Measurements from ENCODE around the gene INKA2.

The INKA2 gene

DNA sequence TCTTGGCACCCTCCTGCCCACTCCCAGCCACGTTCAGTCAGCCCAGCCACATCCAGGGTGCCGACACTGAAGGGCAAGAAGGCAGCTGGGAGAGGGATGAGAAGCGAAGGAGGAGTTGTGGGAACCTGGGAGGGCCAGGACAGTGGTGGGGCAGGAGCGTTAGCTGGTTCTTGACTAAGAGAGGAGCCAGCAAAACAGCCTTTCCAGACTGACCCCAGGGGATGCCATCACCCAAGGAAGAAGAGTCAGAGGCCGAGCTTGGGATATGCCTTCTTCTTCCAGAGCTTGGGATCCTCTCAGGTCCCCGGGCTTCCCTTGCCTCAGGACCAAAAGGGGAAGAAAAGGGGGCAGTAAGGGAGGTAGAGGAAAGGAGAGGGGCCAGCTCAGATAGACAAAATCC is 7.2 kb downstream of the INKA2 start:
- DNase-seq = no peak

DNA sequence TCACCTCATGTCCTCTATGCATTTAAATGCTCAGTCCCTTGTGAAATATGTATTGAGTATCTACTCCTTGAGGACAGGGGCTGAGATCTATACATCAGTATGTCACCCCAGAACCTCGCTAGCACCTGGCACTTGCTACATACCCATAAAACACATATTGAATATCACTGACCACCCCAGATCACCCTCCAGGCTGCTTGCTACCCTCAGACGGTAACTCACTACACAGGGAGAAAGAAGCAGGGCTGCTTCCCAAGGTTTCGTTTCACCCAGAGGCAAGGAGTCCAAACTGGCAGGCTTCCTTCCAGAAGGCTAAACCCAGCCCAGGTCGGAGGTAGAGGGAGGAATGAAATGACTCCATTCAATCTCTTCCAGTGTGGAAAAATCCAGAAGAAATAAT is 8.5 kb downstream of the INKA2 start:
- no peak for DNase-seq

DNA sequence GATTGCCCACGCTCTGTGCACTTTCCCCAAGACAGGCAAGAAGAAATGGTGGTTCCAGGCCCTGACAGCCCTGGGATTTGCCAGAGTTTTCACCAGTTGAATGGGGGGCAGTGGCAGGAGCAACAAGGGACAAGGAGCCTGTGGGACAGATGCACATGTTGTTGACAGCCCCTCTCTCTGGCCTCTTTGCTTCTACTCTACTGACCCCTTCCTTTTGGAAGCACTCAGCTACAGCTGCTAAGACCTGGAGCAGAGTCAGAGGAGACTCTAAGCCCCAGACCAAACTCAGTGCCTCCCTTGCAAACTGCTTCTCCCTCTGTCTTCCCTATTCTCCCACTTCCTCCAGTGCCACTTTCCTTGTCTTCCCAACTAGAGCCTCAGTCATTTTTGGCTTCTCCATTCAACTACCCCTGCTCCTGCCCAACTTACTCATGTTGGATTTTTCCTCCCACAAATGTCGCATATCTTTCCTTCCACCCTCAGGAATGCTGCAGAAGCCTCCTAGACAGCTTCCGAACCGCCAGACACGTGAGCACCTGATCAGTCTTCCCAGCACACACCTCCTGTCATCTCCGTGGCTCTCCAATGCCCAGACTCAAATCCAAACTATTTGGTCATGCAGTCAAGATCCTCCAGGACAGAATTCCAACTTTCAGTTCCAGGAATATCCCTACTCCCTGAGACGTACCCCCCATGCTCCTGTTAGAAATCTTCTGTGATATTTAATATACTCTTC is 9.1 kb downstream of the INKA2 start:
- no peak for DNase-seq

DNA sequence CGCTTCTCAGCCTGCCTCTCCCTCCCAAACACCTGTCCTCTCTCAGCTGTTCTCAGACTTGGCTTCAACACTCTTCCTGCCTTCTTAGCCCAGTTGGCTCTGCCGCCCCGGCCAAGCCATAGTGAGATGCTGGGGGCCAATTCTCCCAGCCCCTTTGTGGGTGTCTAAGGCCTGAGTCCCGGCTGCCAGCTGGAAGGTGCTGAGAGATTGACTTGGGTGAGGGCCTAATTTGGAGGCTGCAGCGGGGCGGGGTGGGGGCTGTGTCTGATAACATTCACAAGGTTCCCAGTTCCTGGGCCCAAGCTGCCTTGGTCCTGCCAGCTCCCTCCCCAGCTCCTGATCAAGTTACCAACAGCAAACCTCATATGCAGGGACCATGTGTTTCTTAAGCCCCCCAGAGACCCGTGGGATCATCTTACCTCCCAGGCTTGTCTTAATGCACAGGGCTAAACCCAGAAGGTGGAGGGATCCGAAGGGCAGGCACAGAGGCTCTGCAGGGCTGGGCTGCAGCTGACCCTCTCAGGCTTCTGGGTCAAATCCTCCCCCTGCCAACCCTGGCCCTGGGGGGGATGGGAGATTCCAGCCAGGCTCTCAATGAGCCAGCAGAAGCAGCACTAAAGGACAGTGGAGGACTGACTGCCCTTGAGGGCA is 9.8 kb downstream of the INKA2 start:
- DNase-seq = no peak

DNA sequence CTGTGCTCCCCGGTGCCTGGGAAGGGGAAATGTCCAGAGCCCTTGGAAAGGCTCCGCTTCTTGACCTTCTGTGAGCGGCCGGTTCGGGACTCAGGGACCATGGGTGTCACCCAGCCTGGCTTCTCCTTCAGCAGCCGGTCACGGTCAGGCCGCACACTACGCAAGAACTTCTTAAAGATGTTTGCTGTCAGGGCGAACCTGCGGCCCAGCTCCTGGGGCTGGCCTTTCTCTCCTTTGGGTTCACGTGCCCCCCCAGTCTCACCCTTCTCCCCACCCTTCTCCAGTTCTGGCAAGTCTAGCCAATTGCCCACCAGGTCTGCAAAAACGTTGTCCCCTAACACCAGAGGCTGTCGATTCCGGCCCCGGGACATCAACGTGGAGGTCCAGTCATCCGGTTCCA is 12.1 kb downstream of the INKA2 start:
- no peak for DNase-seq

DNA sequence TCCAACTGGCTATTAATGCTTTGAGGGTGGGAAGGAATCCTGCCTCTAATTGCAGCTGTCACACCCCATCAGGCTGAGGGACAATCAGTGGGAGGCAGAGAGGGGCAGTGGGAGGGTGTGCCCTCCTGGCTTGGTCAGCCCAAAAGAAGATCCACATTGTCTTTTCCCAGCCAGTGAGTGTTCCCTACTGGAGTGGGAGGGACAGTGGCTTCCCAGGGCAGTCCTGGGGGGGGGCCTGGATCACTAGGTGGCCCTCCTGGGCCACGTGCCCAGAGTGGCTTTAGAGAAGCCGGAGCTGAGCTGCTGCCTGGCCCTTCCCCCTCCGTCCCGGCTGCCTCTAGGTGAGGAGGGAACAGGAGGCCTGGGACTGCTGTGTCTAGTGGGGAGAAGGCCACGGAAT is 14.0 kb downstream of the INKA2 start:
- no peak for DNase-seq

DNA sequence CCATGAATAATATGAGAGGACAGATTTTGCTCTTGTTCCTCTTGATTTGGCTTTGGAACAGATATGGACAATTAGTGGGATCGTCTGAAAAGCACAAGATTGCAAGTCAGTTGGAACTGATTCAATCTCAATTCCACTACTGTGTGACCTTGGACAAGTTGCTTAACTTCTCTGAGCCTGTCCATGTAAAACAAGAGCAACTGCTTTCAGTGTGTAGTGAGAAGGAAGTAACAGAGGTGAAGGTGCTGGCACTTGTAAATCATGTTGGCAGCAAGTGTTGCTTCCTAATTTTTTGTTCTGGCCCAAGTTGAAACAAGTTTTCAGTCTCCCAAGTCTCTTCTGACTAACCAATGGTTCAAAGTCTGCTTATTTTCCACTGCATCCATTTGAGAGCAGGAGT is 15.3 kb downstream of the INKA2 start:
- no peak for DNase-seq

DNA sequence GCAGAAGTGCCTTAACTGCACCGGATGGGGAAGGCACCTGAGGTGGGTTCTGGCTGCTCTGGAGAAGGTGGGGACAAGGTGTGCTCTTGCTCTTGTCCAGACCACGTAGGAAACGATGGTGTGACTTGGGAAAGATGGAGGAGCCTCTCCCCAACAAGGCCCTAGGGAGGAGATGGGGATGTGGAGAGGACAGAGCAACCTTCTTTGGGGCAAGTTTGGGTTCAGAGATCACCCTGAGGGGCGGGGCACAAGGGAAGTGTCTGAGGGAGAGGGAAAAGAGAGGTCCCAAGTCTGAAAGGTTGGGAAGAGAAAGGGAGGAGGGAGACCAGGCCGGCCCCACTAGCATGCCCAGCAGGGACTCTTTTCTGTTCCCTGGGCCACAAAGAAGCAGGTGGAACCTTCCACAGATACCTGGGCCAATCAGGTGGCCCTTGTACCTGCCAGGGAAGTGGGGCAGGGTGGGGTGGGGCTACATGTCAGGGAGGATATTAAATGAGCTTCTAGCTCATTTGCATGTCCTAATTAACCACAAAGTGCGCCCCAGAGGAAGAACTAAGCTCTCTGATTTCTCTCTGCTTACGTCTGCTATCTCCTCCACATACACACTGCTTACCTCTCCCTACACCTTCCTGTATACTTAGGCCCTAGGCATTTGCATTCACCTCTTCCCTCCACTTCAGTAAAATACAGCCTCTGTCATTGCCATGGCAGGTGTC is 15.9 kb downstream of the INKA2 start:
- DNase-seq = no peak

DNA sequence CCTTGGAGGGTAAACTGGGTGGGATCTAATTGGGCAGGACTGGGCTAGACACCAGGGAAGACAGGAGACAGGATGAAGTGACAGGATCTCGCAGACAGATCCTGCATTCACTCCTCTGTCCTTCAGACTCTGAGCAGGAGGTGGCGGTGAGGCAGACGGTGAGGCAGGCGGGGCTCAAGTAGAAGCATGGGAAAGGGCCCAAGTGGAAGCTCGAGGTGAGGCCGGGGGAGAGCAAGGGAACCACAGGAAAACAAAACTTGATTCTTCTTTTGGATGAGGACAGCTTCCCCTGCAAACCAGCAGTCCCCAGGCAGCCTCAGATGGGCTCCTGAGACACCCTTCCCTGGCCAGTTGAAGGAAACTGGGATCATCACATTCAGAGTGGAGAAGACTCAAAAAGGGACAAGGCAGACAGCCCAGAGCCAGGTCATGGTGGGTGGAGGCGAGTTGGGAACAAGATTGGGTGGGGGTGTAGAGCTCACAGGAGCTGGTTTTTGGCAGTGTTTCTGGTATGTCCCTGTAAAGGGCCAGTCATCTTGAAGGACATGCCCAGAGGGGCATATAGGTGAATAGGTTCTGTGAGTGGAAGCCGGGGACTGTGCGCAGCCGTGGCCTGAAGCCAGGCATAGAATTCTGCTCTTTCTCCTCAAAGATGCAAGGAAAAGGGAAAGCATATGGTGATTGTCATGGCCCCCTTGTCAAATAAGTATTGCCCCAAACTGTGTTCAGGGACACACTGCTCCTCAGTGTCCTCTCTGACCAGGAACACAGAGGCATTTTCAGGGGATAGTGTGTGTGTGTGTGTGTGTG is 18.0 kb downstream of the INKA2 start:
- no peak for DNase-seq

DNA sequence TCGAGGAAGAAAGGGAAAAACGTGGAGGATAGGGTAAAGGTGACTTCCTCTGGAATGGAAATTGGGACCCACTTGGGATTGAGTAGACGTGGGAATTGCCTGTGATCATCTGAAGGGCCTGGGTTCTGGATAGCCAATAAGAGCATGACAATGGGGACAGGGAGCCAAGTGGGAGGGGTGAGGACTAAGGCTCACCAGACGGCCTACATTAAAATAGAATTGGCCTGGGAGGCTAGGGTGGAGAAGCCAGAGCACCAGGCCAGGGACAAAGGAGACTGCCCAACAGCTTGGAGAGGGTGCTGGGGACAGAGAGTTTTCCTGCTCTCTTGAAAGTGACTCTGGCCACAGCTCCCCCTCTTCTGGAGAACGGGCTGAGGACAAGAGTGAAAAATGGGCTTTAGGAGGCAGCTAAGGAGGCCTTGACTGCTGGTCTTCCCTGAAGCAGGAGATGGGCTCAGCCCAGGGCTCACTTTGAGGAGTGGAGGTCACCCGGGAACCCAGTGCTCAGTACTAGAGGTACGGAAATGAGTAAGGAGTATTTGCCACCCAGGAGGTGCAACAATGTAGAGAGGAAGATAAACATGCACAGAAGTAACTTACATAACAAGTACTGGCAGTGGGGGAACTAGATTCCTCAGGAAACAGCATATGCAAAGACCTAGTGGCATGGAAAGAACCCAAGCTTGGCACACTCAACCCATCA is 18.8 kb downstream of the INKA2 start:
- no peak for DNase-seq

DNA sequence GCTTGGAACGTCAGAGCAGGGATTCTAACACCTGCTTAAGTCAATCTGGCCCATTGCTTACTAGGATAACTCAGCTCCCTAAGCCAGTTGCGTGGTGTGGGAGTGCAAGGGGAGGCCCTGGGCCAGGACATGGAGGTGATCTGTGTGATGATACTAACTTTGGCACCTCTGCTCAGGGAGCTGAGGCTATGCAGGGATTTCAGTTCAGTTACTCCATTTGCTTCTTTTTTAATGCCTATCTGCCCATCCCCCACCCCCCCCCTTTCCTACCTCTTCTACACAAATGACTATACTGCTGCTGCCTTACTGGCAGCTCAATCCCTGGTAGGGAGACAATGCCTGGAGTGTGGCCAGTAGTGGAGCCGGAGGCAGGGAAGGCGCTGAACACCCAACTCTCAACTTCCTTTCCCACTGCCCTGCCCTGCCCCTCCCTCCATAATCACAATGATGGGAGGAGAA is 19.5 kb downstream of the INKA2 start:
- no peak for DNase-seq

DNA sequence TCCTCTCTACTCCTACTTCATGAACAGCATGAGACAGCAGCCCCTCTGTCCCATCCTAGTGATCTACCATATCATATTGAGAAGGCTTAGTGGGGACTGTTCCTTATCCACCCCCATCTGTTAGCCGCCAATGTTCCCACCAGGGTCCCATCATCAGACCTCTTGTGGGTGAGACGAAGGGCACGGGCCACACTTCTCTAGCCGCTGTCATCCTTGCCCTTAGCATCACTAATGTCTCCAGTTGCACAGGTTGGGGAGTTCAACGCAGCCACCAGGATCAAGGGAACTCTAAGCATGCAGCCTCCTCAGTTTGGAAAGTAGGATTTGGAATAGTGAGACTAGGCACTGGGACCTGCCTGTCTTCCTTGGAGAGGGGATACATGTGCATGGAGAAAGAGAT is 20.1 kb downstream of the INKA2 start:
- no peak for DNase-seq

DNA sequence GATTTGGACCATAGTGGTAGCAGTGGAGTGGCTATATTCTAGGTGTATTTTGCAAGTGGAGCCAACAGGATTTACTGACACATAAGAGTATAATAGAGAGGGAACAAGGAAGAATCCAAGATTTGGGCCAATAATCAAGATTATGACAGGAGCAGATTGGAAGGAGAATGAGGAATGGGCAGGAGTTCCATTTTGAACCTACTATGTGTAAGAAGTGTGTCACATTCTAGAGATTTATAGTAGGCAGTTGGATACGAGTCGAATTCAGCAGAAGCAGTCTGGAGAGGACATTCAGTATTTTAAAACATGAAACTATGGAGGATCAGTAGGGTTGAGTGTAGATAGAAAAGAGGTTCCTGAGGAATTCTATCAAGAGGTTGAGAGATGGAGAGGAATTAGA is 21.7 kb downstream of the INKA2 start:
- DNase-seq = no peak

DNA sequence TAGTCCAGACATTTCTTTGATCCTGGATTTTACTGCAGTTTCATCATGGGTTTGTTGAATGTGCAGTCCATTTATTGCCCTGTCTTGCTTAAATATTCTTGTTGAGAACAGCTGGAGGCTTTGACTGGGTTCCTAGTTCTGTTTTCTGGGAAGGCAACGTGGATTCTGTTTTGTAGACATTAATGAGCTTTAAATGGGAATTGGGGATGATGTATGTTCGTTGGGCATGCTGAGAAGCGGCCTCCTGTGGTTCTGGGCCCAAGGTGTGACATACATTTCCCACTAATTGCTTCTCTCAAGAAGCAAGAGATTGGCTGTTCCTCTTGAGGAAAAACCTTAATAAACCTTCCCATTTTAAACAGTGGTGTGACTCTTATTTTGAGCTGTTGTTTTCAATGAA is 22.9 kb downstream of the INKA2 start:
- DNase-seq = no peak

DNA sequence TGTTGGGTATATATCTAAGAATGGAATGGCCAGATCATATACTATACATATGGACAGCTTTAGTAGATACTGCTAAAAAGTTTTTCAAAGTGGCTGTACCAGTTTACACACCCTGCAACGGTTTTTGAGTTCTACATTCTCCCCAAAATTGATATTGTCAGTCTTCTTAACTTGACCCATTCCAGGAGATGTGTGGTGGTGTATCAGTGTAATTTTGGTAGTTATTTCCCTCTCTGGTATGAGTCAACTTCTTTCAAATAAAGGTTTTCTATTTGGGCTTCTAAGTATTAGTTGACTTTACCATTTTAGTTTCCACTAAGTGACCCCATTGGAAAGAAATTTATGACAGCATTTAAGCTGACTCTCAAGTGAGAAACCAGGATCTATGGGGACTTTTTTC is 29.2 kb downstream of the INKA2 start:
- no peak for DNase-seq

DNA sequence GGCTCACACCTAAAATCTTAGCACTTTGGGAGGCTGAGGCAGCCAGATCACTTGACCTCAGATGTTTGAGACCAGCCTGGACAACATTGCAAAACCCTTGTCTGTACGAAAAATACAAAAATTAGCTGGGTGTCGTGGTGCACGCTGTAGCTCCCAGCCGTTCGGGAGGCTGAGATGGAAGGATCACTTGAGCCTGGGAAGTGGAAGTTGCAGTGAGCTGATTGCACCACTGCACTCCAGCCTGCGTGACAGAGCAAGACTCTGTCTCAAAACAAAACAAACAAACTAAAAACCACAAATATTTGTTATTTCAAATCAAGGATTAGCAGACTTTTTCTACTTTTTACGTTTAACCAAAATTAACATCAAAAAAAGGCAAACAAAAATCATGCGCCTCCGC is 31.3 kb downstream of the INKA2 start:
- no peak for DNase-seq

DNA sequence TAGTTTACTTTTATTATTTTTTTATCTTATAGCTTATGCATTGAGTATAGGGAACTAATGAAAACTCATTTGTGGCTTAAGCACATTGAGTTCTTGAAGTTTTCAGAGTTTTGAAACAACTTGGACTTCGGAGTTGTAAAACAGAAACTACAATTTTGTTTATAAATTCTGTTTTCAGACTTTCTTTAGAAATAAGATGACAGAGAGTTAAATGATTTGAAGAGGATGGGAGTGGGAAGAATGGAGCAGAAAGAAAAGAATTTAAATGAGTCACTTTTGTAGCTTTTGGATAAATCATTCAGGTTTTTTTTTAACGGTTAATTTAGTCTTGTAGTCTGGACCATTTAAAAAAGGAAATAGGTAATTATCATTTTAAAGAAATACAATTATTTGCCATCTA is 32.3 kb downstream of the INKA2 start:
- DNase-seq = no peak

DNA sequence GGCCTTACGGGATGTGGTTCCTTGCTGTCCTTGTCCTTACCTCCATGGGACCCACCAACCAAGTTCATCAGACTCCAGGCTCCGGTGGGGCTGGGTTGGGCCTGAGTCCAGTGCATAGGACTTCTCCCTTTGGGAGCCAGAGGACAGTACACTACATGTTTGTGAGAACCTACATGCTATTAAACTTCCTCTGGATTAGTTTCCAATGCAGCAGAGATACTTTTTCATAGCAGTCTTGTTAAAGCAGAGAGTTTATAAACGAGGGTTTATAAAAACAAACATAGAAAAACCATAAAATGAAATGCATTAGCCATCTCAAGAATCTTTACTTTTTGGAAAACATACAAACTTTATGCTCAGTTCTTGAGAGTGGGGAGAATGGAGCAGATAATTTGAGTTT is 33.4 kb downstream of the INKA2 start:
- no peak for DNase-seq

DNA sequence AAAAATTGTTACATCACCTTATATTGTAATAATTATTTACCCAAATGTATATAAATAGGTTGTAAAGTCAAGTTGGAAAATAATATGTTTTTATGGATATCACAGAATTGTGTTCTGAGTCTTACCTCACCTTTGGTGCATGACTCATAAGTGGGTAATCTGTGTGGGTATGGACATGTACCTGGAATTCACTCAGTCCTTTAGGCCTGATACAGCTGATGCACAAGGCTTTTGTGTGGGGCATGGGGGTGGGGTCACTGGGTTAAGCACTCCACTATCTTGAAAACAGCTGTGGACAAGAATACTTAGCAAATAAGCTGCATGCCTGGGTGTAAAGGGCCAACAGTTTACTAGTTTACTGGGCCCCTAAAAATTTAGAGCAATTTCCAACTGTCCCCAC is 34.4 kb downstream of the INKA2 start:
- DNase-seq = no peak

DNA sequence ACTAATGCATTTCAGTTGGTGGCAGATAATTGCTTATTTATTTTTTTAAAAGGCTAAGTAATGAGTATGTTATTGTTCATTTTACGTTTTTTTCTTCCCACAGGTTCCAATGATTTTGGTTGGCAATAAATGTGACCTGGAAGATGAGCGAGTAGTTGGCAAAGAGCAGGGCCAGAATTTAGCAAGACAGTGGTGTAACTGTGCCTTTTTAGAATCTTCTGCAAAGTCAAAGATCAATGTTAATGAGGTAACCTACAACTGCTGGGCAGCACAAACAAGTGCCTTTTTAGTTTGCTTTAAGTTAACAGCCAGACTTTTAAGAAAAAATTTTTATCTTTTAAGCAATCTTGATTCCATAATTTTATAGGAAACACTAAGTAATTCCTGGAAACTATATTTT is 35.0 kb downstream of the INKA2 start:
- no peak for DNase-seq

DNA sequence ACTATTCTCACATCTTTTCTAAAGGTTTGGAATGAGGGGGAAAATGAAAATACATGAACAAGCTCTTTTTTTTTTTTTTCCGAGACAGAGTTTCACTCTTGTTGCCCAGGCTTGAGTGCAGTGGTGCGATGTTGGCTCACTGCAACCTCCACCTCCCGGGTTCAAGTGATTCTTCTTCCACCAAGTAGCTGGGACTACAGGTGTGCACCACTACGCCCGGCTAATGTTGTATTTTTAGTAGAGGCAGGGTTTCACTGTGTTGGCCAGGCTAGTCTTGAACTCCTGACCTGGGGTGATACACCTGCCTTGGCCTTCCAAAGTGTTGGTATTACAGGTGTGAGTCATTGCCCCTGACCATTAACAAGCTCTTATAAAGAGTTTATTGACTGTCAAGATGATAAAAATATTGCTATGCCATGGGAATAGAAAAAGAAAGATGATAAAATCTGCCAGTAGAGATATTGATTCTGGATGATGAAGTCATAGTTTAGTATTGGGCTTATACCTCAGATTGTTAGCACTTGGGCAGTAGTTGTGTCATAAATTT is 36.6 kb downstream of the INKA2 start:
- no peak for DNase-seq

DNA sequence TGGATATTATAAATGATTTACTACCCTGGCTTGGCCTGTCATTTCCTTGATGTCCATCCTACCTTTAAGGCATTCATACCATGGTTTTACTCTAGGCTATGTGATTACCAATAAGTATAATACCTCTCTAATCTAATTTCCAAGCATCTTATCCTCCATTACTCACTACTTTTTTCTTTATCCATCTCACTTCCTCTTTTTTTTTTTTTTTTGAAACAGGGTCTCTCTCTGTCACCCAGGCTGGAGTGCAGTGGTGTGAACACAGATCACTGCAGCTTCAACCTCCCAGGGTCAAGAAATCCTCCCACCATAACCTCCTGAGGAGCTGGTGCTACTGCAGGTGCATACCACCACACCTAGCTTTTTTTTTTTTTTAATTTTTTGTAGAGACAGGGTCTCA is 39.9 kb downstream of the INKA2 start:
- DNase-seq = no peak

Measured in NCI-H2029 (cell line).